Measurements from ENCODE around the gene AUTS2.

The AUTS2 gene

DNA sequence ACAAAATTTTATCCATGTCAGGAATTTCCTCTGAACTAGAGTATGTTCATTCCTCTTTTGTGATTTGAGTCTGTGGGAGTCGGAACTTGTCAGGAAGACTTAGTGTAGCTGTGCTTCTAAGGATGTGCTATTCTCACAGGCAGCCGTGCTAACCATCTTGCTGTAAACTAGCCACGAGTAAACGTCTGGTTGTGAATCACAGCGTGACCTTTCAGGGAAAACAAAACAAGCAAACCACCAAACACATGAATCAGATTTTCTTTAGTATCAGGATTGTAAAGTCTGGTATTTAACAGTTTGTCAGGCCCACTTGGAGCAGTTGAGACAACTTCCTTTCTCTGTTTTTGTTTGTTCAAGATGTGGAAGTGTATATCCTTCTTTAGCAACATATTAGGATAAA, 32.0 kb downstream of the AUTS2 start:
- TF ChIP-seq, protein P1, sequence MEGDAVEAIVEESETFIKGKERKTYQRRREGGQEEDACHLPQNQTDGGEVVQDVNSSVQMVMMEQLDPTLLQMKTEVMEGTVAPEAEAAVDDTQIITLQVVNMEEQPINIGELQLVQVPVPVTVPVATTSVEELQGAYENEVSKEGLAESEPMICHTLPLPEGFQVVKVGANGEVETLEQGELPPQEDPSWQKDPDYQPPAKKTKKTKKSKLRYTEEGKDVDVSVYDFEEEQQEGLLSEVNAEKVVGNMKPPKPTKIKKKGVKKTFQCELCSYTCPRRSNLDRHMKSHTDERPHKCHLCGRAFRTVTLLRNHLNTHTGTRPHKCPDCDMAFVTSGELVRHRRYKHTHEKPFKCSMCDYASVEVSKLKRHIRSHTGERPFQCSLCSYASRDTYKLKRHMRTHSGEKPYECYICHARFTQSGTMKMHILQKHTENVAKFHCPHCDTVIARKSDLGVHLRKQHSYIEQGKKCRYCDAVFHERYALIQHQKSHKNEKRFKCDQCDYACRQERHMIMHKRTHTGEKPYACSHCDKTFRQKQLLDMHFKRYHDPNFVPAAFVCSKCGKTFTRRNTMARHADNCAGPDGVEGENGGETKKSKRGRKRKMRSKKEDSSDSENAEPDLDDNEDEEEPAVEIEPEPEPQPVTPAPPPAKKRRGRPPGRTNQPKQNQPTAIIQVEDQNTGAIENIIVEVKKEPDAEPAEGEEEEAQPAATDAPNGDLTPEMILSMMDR (IDR thresholded peaks at IDR 0.05; ENCODE audit: low read depth, low read length, missing control alignments): no peak
- no peak for DNase-seq (ENCODE audit: low read depth)
- H3K4me3 ChIP-seq (ENCODE audit: low read depth, low read length): no peak overlapping the region

DNA sequence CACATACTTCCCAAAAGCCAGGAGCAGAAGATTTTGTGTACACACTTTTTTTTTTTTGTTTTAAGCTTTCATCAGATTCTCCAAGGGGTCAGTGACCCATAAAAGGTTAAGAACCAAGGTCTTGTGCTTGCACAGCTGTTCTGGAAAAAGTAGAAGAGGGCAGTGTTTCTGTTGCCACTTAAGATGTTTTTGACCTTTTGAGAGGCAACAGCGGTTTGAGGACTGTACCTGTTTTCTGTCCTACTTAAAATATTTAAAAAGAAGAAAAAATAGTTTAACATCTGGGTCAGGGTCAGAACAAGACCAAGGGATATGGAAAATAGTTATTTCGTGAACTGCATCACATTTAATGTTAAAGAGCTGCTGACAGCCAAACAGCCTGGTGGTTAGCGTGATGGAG, 32.9 kb downstream of the AUTS2 start:
- no peak for DNase-seq (ENCODE audit: low read depth)
- TF ChIP-seq, protein P1 (IDR thresholded peaks at IDR 0.05; ENCODE audit: low read depth, low read length, missing control alignments): no peak
- H3K4me3 ChIP-seq (ENCODE audit: low read depth, low read length): no peak overlapping the region

DNA sequence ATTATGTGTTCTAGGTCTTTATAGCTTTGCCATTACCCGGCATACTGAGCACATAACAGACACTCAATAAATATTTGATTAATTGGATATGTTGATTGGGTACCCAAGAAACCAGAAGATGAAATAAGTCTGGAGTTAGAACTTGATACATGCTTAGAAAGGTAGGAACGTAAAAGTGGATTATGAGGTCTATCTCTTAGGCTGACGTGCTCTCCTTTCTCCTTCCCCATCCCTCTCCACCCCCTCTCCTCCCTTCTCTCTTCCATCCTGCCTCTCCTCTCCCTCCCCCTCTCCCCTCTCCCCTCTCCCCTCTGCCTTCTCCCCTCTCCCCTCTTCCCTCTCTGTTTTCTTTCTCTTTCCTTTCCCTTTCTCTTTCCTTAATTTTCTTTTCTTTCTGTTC, 34.0 kb downstream of the AUTS2 start:
- no peak overlapping the region for H3K4me3 ChIP-seq (ENCODE audit: low read depth, low read length)
- no peak for DNase-seq (ENCODE audit: low read depth)
- TF ChIP-seq, protein P1 (IDR thresholded peaks at IDR 0.05; ENCODE audit: low read depth, low read length, missing control alignments): no peak

DNA sequence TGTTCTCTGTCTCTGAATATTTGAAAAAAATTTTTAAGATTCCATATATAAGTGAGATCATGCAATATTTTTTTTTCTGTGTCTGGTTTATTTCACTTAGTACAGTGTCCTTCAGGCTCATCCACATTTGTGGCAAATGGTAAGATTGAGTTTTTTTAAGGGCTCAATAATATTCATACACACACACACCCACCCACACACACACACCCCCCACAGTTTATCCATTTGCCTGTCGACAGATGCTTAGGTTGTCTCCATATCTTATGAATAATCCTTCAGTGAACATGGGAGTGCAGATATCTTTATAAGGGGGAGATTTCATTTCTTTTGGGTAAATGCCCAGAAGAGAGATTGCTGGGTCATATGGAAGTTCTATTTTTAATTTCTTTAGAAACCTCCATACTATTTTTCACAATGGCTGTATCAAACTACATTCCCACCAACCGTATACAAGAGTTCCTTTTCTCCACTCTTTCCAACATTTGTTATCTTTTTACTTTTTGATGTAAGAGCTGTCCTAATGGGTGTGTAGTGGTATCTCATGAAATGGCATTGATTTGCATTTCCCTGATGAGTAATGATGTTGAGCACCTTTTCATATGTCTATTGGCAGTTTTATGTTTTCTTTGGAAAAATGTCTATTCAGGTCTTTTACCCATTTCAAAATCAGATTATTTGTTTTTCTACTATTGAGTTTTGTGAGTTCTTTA, 35.0 kb downstream of the AUTS2 start:
- TF ChIP-seq, protein P1 (IDR thresholded peaks at IDR 0.05; ENCODE audit: low read depth, low read length, missing control alignments): no peak
- DNase-seq (ENCODE audit: low read depth): no peak
- H3K4me3 ChIP-seq (ENCODE audit: low read depth, low read length): no peak overlapping the region

DNA sequence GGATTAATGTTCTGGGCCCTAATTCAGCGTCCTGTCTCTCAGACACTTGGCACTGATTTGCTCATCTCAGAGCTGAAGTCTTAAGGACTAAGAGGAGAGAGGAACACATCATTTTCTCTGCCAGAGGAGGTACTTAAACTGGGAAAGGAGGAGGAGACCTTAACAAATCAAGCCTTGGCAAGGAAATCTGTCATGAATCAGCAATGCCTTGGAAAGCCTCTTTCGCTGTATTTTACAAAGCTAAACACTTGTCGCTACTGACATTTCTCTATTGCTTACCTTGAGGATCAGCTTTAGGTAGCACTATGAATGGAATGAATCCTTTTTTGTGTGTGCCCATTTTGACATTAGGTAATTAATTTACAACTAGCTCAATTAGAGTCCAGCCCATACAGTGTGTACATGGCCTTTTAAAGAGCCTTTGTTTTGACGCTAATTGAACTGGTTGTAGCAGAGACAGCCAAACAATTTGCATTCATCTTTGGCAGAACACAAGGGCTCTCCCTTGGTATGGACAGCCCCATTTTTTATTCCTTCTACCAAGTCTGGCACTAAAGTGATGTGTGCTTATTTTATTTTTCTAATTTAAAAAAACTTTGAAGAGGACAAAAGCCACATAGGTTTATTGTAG, 37.4 kb downstream of the AUTS2 start:
- no peak for DNase-seq (ENCODE audit: low read depth)
- TF ChIP-seq, protein P1 (IDR thresholded peaks at IDR 0.05; ENCODE audit: low read depth, low read length, missing control alignments): no peak
- no peak overlapping the region for H3K4me3 ChIP-seq (ENCODE audit: low read depth, low read length)

DNA sequence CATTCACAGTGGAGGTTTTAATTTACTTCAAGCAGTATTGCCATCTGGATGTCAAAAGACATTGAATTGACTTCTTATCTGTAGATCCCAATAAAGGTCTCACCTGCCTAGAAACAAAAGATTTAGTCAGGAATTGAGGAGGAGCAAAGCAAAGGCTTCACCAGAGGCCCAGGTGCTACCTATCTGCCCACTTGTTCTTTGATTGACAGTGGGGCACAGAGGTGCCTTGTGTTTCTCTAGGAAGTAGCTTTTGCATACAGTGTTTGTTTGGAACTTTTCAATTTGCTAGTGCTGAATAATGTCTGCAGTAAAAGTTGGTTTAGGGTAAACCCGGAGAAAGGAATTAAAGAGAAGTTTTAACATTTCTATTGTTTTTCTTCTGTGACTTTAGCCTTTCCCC, 40.4 kb downstream of the AUTS2 start:
- TF ChIP-seq, protein P1 (IDR thresholded peaks at IDR 0.05; ENCODE audit: low read depth, low read length, missing control alignments): no peak
- no peak for DNase-seq (ENCODE audit: low read depth)
- H3K4me3 ChIP-seq (ENCODE audit: low read depth, low read length): no peak overlapping the region

DNA sequence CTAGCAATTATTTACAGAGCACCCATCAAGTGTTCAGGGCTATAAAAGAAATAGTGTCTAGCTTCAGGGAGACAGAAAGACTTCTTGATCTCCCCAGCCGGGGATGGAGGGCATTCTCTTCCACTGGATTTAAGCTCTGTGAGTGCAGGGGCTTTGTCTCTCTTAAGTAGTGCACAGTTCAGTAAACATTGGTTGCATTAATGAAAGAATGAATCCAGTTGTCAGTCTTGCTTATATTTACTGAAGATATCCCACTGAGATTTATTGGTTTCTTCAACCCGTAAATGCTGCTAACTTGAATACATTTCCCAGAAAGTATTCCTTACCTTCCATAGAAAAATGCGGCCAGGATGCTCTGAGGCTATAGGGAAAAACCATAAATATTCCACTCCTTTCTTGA, 41.9 kb downstream of the AUTS2 start:
- DNase-seq (ENCODE audit: low read depth): no peak
- TF ChIP-seq, protein P1 (IDR thresholded peaks at IDR 0.05; ENCODE audit: low read depth, low read length, missing control alignments): no peak
- no peak overlapping the region for H3K4me3 ChIP-seq (ENCODE audit: low read depth, low read length)

Data from GM12864 (cell line).